Stimulated activated CD4-positive, alpha-beta T cell treated with anti-CD3 and anti-CD28 coated beads, Interleukin-1b, Interleukin-23, amount 100 ng/mL, for 4 hours (primary cell): ENCODE results near the gene CATSPERD.
A peak's percentile ranks its signal among the peaks of the same experiment; 100 is the strongest.

ENCODE experiments used
- DNase-seq, 2 donors: peaks; one replicate each; pipeline ENCODE4 v3.0.0-alpha.2; 2020; ENCODE audit warnings: low read depth in 2 of 2

Gene CATSPERD

DNA sequence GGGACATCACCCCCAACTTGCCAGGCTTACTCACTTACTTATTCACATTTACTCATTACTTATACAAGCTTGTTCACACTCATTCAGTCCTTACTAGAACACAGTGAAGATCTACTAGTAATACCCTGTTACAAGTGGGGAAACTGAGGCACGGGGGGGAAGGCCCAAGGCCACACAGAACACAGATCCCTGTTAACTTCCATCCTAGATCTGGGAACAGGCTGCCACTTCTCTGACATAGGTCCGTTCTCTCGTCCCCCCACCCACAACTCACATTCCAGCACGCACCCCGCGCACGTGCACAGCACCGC, 83.0 kb downstream of the CATSPERD start:
- no peak for DNase-seq

DNA sequence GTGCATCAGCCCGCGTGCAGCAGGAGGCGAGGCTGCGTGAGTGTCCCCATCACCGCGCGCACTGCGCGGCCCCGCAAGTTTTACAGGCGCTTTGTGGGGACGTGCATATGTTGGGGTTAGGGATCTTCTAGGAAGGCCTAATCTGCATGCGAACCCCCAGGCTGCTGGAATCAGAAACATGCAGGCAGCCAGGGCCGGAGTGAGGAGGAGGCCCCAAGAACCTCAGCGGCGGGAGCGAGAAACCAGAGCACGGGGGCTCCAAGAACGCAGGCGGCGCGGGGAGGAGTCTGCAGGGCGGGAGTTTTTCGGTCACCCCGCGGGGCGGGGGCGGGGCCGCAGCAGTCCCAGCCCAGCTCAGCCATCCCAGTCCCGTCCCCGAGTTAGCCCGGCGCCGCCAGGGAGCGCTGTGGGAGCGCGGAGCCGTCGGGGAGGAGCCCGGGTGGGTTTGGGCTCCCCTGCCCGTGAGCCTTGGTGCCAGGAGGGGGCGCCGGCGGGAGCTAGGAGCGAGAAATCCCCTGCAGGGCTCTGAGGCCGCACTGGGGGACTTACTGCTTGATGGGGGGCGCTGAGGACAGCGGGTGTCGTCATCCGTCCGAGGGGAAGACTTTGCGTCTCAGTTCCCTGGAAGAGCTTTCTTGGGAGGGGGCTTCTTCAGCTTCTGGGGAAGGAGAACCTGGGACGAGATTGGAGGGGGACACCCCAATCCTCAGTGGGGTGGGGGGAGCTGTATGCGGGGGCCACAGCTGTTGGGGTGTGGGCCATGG, 83.5 kb downstream of the CATSPERD start:
- peak; percentile 83 to 93 for DNase-seq

DNA sequence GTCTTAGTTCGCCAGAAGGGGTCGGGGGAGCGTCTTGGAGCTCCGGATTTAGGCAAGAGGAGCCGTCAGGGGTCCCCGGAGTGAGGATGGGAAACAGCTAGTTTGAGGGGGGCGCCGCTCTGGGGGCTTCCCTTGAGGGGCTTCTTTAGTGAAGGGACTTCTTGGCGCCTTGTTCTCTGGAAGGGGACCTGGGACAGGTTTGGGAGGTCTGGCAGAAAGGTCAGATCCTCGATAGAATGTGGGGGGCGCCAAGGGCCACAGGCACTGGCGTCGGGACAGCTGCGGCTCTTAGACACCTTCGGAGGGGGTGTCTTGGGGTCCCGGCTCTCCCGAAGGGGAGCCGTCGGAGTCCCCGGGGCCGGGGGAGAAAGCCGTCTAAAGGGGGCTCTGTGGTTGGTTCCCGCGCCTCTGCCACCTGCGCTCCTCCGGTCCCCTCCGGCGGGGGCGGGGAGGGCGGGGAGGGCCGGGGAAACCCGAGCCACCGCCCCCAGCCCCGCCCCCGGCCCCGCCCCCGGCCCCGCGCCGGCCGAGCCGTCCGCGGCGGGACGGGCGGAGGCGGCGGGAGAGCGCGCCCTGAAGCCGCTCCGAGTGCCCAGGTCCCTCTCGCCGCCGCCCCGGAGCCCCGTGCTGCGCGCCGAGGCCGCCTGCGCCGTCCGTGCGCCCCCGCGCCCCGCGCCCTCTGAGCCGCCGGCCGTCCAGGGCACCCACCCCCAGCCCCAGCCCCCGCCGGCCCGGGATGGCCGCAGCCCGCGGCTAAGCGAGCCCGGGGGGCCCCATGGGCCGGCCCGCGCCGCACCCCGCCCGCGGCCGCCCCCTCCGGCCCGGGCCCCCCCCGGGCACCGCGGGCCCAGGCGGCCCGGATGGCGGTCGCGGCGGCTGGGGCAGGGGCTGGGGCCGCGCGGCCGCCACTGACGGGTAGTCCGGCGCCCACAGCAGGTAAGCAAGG, 84.4 kb downstream of the CATSPERD start, which contains the start of gene NRTN:
NRTN (plus strand) TSS at position 552 of the 946 bp plus-strand sequence. CDS start 19,099 bp downstream, outside the sequence.
- DNase-seq: peak; percentile 41 to 55

DNA sequence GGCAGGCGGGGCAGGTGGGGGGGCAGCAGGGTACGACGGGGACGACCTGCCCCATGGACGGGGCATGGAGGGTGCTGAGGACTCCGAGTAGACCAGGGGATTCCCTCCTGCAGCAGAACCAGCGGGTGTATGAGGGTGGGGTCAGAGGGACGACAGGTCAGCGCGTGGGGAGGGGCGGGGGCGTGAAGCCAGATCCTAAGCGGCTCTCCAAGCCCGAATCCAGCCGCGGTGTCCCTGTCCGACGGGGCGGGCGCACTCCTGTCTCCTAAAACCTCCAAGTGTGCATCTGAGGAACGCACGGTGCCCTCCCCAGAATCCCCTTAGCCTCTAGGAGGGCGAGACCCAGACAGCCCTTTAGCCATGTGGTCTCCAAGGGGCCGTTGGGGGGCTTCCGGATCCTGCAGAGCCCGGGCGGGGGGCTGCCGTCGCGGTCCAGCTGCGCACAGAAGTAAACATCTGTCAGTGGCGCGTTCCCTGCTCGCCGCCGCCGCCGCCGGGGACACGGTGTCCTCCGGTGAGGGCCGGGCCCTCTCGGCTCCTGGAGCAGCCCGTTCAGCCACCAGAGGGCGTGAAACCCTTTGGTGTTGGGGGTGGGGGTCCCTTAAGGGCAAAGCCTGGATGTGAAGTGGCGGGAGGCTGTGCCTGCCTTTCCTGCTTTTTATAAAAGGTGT, 85.2 kb downstream of the CATSPERD start:
- DNase-seq: peak; percentile 53 to 57

DNA sequence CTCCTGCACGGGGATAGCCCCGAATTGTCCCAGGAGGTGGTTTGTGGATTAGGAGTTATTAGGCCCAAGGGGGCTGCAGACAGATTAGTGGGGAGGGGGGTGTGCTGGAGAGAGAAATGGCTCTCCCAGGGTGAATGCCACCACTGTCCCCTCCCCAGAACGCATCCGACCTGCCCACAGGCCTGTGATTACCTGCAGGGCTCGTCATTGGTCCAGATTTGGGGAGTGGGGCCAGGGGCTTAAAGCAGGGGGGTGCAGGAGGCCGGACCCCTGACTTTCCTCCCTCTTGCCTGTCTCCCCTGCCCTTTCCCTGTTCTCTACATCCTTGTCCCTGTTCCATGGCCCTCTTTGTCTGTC, 85.7 kb downstream of the CATSPERD start:
- DNase-seq: no peak

DNA sequence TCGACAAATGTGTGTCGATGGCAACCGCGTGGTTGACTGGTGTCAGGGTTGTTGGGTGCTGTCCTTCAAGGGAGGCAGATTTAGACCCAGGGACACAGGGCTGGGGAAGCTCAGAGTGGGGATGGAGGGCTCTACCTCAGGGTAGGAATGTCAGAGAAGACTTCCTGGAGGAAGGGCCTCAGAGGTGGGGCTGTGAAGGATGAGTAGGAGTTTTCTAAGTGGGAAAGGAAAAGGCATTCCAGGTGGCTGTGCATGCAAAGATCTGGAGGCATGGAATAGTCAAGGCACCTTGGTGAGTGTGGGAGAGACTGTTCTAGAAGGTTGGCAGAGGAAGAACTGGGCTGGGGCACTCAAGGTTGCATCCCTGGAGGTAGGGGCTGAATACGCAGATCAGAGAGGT, 86.5 kb downstream of the CATSPERD start:
- no peak for DNase-seq

DNA sequence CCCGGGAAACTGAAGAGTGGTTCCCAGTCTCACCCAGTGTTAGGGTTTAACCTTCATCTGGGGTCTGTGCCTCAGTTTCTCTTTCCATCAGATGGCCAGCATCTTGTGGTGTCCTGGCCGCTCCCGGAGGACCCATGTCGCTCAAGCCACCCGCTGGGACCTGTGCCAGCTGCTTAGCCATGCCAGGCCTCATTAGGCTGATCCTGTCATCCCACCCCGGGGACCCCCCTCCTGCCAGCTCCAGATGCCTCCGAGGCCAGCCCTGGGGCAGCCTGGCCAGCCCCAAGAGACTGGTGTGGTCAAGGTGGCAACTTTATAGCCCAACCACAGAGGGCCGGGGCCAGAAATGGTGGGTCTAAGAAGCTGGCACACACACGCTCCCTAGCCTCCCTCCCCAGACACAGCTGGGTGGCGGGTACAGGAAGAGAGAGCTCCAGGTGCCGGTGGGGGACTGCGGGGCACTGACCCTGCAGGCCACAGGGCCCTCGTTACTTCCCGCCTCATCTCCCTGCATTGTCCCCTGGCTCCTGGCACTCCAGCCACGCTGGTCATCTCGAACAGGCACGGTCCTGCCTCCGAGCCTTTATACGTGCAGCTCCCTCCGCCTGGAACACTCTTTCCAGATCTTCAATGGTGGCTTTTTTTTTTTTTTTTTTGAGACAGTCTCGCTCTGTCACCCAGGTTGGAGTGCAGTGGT, 87.8 kb downstream of the CATSPERD start:
- DNase-seq: no peak

DNA sequence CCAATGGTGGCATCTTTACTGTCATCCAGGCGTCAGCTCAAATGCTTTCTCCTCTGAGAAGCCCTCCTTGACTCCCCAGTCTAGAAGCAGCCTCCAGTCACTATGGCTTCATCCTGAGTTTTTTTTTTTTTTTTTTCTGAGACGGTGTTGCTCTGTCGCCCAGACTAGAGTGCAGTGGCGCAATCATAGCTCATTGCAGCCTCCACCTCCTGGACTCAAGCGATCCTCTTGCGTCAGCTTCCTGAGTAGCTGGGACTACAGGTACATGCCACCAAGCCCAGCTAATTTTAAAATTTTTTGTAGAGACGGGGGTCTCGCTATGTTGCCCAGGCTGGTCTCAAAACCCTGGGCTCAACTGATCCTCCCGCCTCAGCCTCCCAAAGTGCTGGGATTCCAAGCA, 88.6 kb downstream of the CATSPERD start:
- DNase-seq: no peak

DNA sequence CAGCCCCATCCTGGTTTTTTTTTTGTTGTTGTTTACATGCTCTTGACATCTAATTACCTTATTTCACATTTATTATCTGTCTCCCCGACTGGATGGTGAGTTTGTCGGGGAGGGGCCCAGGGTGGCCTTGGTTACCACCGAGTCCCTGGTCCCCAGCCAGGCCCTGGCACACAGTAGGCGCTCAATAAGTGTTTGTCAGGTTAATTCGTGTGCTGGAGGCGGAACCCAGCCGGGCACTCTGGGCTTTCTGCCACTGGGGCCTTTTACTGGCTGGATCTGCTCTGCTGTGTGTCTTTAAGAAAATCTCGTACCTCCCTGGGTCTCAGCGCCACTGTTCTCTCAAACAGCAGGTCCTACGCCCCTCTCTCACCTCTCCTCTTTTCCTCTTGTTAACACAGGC, 89.0 kb downstream of the CATSPERD start:
- DNase-seq: no peak

DNA sequence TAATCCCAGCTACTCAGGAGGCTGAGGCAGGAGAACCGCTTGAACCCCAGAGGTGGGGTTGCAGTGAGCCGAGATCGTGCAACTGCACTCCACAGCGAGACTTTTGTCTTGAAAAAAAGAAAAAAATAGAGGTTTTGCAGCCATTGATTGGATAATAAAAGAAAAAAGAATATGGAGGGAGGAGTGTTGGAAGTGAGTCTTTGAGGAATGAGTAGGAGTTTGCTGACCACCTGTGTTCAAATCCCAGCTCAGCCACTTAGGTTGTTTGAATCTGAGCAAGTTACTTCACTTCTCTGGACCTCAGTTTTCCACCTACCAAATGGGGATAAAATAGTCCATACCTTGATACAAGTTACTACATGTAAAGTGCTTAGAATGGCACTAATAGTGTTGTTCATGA, 90.7 kb downstream of the CATSPERD start:
- DNase-seq: no peak

DNA sequence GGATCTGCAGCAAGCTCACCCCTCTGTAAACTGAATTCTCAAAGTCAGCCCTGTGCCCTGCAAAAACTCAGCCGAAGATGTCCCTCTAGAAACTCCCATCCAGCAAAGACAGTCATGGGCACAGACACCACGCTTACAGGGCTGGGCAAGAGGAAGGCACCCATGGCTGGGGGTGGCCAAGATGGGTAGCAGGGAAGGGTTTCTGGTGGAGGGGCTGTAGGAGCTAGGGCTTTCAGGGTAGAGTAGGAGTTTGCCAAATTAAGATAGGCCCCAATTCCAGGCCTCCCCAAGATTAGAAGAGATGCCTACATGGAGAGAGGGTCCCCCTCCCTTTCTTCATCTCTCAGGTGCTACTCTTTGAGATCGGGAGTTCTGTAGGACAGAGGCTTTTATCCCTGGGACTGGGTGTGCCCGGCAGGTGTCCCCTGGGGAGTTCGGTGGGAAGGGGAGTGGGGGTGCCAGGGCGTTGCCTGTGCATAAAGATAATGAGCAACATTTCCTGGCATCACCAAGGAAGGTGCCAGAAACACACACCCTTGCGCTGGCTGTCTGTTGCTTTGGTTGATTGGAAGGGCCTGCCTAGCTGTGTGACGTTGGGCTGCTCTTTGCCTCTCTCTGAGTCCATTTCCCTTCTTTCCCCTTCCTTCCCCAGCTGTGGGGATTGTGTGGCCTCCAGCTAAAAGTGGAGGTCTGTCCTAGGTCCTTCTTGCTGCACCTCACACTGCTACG, 93.8 kb downstream of the CATSPERD start:
- DNase-seq: no peak

DNA sequence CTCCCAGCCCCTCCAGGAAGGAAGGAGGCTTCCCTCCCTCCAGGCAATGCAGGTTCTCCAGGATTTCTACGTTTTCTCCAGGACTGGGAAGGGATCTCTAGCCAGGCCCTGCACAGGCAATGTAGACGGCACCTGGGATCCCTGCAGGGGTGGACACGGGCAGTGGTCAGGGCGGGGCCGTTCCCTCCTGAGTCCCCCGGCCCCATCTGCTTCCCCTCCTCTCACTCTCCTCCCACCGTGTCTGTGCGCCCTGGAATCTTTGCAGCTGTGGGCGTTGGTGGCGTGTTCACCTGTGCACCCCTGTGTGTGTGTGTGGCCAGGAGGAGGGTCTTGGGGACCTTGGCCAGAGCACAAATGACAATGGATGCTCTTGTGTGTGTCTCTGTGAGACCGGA, 94.4 kb downstream of the CATSPERD start:
- DNase-seq: no peak

DNA sequence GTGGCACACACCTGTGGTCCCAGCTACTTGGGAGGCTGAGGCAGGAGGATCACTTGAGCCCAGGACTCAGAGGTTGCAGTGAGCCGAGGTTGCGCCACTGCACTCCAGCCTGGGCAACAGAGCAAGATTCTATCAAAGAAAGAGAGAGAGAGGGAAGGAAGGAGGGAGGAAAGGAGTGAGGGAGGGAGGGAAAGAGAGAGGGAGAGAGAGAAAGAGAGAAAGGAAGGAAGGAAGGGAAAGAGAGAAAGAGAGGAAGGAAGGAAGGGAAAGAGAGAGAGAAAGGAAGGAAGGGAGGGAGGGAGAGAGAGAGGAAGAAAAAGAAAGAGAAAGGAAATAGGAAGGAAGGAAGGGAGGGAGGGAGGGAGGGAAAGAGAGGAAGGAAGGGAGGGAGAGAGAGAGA, 96.8 kb downstream of the CATSPERD start:
- no peak for DNase-seq

DNA sequence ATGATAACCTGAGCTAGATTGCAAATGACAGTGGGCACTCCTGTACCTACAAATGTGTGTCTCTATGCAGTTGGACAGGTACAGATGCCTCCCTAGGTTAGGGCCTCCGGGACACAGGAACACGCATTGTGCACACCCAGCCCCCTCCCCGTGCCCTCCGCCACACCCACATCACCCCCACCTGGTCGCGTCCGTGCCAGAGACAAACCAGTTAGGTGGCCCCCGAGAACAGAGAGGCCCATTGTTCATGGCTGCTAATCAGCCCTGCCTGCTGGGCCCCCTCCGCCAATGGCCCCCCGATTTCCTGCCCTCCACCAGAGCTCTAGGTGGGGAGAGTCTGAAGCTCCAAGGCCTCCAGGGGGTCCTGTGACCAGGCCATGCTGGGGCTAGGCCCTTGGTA, 98.2 kb downstream of the CATSPERD start:
- no peak for DNase-seq

DNA sequence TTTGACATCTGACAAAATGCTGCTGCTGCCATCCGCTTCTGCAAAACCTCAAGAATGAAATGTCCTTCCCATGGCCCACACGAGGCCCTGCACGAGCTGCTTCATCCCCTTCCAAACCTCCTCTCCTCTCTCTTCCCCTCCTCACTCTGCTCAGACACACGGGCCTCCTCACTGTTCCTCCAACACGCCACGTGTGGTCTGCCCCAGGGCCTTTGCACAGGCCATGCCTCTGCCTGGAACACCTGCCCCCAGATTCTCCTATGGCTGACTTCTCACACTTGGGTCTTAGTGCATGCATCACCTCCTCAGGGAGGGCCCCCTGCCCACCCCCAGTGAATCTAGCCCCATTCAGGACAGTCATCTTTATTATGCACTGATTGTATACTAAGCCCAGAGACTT, 100.3 kb downstream of the CATSPERD start:
- DNase-seq: no peak

DNA sequence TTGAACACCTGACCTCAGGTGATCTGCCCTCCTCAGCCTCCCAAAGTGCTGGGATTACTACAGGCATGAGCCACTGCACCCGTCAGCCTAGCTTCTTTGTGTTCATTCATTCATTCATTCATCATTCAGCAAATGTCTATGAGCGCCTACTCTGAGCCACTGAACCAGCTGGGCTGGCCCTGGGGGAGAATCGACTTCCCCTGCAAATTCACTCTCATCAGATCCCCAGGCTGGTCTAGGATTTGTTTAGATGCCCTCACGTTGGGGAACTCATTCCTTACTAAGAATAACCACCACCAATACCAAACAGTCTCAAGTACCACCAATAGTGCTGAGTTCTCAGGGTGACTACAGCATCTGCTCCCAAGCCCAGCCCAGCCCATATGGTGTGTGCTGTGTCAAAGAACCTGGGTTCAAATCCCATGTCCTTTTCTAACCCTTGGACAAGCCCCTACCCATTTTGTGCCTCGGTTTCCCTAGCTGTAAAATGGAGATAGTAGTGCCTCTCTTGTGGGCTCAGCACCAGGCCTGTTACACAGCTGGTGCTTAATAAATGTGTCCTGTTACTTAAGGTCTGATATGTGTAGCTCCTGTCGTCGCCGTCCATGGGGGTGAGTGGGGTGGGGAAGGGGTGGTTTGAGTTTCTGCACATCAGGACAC, 101.2 kb downstream of the CATSPERD start:
- no peak for DNase-seq

DNA sequence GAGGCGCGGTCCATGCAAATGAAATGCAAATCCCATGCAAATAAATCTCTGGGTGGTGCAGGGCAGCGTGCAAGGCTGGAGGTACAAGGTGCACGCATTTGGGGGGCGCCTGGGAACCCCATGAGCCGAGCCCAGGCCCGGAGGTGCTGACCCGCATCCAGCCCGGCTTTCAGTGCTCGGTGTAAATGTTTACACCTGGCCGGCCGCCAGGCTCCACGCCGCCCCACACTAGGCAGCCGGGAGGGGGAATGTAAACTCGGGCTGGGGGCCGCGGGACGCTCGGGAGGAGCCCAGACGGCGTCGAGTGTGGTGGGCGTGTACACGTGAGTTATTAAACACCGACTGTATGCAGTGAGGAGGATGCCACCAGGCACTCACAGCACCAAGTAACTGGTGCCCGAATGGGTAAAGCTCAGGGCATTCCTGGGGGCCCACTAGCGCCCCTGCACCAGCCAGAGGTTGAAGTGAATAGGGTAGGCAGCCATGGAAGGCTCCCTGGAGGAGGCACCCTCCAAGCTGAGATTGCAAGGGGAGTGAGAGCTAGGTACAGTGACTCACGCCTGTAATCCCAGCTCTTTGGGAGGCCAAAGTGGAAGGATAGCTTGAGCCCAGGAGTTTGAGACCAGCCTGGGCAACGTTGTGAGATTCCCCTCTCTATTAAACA, 101.9 kb downstream of the CATSPERD start:
- no peak for DNase-seq

DNA sequence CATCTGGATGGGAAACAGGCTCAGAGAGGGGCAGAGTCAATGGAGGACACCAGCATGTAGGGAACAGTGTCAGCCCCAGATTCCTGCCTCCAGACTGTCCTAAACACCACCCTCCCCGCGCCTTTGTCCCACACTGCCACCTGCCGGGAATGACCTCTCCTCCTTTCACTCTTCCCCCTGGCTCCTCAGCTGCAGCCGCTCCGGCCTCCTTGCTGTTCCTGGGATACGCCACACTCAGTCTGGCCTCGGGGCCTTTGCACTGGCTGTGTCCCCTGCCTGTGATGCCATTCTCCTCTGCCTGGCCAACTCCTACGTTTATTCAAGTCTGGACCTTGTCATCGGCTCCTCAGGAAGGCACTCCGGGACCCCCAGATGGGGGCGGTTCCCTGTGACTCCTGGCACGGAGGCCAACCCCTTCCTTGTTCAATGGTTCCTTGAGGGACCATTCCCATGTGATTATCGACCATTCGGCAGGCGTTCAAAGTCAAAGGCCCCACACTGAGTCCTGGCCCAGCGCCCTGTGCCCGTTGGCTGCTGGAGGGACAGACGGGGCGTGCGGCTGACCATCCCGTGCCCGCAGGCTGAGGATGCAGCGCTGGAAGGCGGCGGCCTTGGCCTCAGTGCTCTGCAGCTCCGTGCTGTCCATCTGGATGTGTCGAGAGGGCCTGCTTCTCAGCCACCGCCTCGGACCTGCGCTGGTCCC, 103.3 kb downstream of the CATSPERD start:
- DNase-seq: no peak

DNA sequence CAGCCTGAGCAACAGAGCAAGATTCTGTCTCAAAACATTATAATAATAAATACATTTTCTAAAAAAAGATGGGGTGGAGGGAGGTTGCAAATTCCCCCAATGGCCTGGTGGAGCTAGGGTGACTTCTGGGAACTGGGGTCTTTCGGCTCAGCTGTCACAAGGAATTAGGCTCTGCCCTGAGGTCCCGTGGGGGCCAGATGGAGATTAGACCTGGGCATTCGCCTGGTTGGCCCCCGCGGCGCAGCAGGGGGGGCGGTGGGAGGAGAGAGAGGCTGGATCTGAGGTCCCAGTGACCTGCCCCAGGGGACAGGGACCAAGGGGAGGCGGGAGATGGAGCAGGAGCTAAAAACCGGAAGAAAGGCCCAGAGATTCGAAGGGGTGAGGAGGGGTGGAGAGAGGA, 104.3 kb downstream of the CATSPERD start:
- no peak for DNase-seq

DNA sequence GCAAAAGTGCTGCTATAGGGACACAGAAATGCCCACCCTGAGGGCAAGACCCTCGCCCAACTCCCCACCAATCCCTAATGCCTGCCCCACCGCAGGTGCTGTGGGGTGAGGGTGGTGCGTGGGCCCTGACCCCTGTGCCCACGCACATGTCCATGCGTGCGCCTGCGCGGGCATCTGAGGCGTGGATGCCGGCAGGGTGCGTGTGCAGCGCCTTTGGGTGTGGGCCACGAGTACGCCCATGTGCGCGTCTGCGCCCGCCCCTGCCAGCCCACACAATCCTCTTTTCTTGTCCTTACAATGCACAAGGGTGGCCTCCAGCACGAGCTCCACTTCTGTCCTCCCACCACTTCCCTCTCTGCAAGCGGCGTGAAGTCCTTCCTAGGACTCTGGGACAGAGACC, 104.7 kb downstream of the CATSPERD start:
- no peak for DNase-seq
